ENCODE results near the gene KCNQ1.

KCNQ1 gene

GRCh38 chr11:2586087-2586792 lies 141.4 kb downstream of the KCNQ1 start:
- no peak for DNase-seq

- no peak for DNase-seq
Observed at GRCh38 chr11:2586793-2587131, 142.0 kb downstream of the KCNQ1 start.

GRCh38 chr11:2587132-2587930 lies 142.5 kb downstream of the KCNQ1 start:
- DNase-seq, result no peak

GRCh38 chr11:2587976-2588748 lies 143.4 kb downstream of the KCNQ1 start:
- no peak for DNase-seq

GRCh38 chr11:2588809-2589537 lies 144.2 kb downstream of the KCNQ1 start:
- DNase-seq, result no peak

- DNase-seq, result no peak
Observed at GRCh38 chr11:2589538-2589934, 144.7 kb downstream of the KCNQ1 start.

- DNase-seq, result no peak
Observed at GRCh38 chr11:2590131-2590964, 145.5 kb downstream of the KCNQ1 start.

GRCh38 chr11:2590965-2591754 lies 146.4 kb downstream of the KCNQ1 start:
- DNase-seq, result no peak

GRCh38 chr11:2591805-2592204 lies 147.0 kb downstream of the KCNQ1 start:
- DNase-seq, result no peak

- DNase-seq, result no peak
Observed at GRCh38 chr11:2592559-2593392, 148.0 kb downstream of the KCNQ1 start.

GRCh38 chr11:2593393-2593950 lies 148.7 kb downstream of the KCNQ1 start:
- DNase-seq, result no peak

GRCh38 chr11:2594267-2594666 lies 149.5 kb downstream of the KCNQ1 start:
- DNase-seq, result no peak

- DNase-seq, result no peak
Observed at GRCh38 chr11:2595204-2595603, 150.4 kb downstream of the KCNQ1 start.

- no peak for DNase-seq
Observed at GRCh38 chr11:2599561-2600189, 154.9 kb downstream of the KCNQ1 start.

GRCh38 chr11:2609345-2609744 lies 164.5 kb downstream of the KCNQ1 start:
- DNase-seq, result no peak

- no peak for DNase-seq
Observed at GRCh38 chr11:2612884-2613571, 168.2 kb downstream of the KCNQ1 start.

- no peak for DNase-seq
Observed at GRCh38 chr11:2621894-2622293, 177.1 kb downstream of the KCNQ1 start.

- DNase-seq, result no peak
Observed at GRCh38 chr11:2625183-2625582, 180.4 kb downstream of the KCNQ1 start.

- DNase-seq, result no peak
Observed at GRCh38 chr11:2630679-2631078, 185.9 kb downstream of the KCNQ1 start.

Data from NCI-H2171 treated with DMSO at 0.1 percent for 48 hours (cell line).